Muscle of back (tissue), 11 donors: ENCODE results near the gene RAP1GAP2. TPM values are rescaled to one million over a fixed set of nuclear protein-coding genes. Genes with fewer than 3 reads are reported as not detected.
"Not testable (repeated sequence)": the region's sequence is repeated elsewhere in the genome, so short reads cannot be mapped to it uniquely, and the experiment has no call there.

Experiments used
- DNase-seq, 3 donors: peaks; one replicate each; pipeline versions ENCODE4 v3.0.0 to v3.0.0-alpha.2; 2013
- polyA plus RNA-seq, 10 donors: library from polyadenylated mRNA; unstranded; fragments of 120-200 nt; gene quantifications; one replicate each; pipeline ENCODE4 v1.2.1, GENCODE V29; 2013; ENCODE audit not compliant: insufficient read length in 10 of 10

Gene RAP1GAP2
- polyA plus RNA-seq, 10 donors = 1.5 to 3.7 (median 2.7) TPM

GRCh38 chr17:2883544-2884213 lies 87.4 kb downstream of the RAP1GAP2 start:
- no peak for DNase-seq

DNA sequence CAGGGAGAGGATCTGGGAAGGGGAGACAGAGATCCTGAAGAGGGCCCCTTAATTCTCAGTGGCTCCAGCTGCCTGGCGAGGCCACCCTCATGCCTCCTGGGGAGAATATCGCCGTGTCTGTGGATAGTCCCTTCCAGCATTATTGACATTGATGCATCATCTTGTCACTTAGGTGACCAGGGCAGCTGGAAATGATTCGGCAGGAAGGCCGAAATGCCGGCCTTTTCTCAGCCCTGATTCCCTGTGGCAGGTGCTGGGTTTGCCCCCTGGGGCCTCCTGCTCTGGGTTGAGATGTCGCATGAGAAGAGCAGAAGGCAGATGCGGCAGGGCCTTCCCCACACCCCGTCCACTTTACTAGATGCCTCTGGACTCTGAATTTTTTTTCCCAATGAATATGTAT lies 89.5 kb downstream of the RAP1GAP2 start:
- DNase-seq = no peak

DNA sequence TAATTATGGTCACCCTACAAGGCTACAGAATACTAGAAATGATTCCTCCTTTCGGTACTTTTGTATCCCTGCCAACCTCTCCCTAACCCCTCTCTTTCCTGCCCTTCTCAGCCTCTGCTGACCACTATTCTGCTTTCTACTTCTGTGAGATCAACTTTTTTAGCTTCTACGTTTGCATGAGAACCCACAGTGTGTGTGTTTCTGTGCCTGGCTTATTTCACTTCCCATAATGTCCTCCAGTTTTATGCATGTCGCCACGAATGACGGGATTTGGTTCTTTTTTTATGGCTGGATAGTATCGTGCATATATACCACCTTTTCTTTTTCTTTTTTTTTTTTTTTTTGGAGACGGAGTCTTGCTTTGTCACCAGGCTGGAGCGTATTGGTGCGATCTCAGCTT lies 92.1 kb downstream of the RAP1GAP2 start:
- DNase-seq = no peak

DNA sequence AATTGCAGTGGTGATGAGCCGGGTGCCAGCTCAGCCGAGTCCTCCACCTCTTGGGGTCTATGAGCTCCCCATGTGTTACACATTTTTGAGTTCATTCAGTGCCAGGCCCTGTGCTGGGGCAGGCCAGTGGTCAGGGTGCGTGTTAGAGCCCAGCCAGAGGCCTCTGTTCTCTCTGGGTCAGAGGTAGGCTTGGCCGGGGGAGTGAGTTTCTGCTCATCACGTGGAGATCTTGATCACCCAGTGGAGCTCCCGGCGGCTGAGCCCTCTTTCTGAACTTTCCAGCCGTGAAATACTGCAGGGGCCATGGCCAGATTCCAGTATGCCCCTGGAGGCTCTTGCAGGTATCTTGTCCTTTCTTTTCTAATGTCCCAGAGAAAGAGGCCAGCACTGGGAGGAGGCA lies 93.0 kb downstream of the RAP1GAP2 start:
- no peak for DNase-seq

DNA sequence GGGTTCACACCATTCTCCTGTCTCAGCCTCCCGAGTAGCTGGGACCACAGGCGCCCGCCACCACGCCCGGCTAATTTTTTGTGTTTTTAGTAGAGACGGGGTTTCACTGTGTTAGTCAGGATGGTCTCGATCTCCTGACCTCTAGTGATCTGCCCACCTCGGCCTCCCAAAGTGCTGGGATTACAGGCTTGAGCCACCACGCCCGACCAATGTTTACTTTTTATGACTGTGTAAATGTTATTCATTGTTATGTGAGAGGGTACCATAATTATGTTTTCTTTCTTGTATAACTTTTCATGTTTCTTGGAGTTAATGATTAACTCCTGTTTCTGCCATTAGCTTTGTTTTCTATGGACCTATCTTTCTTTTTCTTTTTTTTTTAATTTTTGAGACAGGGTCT lies 94.5 kb downstream of the RAP1GAP2 start:
- DNase-seq = not testable (repeated sequence)

DNA sequence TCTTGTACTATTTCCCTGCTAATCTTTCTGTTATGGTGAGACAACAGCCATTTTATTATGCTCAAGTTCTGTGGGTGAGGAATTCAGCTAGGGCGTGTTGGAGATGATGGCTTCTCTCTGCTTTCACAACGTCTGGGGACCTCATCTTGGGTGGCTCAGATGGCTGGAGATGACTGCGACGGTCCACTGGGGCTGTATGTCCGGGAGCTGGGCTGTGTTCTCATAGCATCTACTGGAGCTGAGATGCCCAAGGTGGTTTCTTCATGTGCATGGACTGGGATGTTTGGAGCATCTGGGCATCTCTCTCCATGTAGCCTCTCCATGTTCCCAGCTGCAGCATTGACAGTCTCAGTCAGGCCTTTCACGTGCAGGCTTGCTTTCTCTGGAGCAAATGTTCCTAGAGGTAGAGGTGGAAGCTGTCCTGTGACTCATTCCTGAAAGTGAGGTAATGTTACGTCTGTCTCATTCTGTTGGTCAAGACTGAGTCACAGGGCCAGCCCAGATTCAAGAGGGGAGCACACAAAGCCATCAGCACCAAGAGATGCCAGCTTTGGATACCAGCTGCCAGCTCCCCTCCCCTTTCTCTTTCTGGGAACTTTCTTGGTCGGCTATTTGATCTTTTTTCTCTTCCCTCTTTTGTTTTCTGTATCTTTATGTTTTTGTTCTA lies 96.2 kb downstream of the RAP1GAP2 start:
- peak in 1 of 3 donors; percentile 26 for DNase-seq

GRCh38 chr17:2893422-2893914 lies 97.2 kb downstream of the RAP1GAP2 start:
- no peak for DNase-seq

GRCh38 chr17:2894782-2895181 lies 98.5 kb downstream of the RAP1GAP2 start:
- no peak for DNase-seq

DNA sequence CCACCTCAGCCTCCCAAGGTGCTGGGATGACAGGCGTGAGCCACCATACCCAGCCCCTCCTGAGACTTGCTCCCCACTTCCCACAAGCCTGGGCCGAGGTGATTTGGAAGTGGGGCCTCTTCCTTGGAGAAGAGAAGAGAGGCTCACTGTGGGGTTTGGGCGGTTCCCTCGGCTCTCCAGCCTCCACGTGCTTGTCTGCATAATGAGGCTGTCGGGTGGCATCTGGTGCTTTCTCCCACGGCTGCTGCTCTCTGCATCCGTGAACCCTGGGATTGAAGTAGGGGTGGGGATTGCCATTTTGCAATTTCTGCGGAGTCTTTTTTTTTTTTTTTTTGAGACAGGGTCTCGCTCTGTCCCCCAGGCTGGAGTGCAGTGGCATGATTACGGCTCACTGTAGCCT lies 101.4 kb downstream of the RAP1GAP2 start:
- DNase-seq = no peak

- no peak for DNase-seq
These were observed 102.2 kb downstream of the RAP1GAP2 start for GRCh38 chr17:2898255-2898926.

- DNase-seq = no peak
These were observed 103.7 kb downstream of the RAP1GAP2 start for GRCh38 chr17:2899906-2900305.

- DNase-seq = no peak
These were observed 104.6 kb downstream of the RAP1GAP2 start for GRCh38 chr17:2900842-2901241.

DNA sequence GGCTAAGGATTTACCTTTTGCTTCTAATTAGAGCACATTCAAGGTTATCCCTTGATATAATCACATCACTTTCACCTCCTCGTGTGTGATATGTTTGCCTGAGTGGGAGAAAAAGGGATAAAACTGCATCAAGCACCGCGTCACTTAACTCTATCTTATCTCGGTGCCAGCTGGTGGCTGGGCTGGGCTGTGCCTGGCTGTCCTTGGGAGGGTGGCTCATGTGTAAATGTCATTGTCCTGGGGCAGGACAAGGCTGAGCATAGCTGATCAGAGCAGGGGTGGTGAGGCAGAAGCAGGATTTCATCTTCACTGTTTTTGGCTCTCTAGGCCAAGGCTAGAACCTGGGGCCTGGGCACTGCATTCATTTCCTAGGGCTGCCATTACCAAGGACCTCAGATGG lies 105.3 kb downstream of the RAP1GAP2 start:
- DNase-seq = no peak

- DNase-seq = no peak
These were observed 106.3 kb downstream of the RAP1GAP2 start for GRCh38 chr17:2902546-2902945.

DNA sequence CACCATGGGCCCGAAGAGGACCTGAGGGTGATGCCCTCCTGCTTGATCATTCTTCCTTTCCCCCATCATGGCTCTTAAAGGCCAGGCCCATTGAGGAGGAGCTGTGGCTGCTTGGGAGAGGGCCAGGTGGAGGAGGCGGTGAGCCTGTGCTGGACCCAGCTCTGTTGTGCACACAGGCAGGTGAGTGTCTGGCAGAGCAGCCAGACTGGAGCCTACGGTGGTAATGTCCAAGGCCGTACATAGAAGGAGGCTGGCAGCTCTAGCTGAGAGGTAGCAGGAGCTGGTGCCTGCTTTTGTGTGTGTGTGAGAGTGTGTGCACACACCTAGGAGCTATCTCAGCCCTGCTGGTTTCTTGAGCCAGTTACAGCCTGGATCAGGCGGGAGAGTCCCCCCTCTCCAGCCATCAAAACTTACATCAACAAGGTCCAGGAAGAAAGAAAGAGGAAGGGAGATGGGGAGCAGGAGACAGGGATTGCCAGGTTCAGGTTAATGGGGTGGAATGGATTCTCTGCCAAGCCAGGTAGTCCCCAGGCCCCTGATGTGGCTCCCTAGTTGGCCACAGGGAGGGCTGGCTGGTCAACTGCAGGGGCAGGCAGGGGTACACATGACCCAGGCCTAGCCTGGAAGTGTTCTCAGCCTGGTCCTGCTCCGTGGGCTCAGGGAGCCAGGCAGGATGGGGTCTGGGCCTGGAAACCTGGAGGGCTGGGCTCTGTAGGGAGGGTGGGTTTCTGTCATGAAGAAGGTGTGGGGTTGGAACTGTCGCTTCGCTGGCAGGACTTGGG lies 107.1 kb downstream of the RAP1GAP2 start:
- DNase-seq = no peak

GRCh38 chr17:2904135-2904534 lies 107.9 kb downstream of the RAP1GAP2 start:
- DNase-seq = peak; percentile 38 to 73 (median 49)

DNA sequence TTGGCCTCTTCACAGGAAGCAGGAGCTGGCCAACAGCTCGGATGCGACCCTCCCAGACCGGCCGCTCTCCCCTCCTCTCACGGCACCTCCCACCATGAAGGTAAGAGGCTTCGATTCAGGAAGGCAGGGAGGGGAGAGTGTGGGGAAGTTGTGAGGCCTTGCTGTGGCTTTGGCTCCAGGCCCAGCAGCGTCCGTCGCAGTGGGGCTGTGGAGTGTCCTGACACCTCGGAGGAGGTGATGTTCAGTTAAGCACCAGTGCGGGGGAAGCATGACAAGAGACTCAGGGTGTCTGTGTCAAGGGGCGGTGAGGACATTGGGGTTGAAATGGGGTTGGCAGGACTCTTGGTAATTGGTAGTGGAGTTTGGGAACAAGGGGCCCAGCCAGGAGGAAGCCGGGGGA lies 109.0 kb downstream of the RAP1GAP2 start:
- DNase-seq = no peak

DNA sequence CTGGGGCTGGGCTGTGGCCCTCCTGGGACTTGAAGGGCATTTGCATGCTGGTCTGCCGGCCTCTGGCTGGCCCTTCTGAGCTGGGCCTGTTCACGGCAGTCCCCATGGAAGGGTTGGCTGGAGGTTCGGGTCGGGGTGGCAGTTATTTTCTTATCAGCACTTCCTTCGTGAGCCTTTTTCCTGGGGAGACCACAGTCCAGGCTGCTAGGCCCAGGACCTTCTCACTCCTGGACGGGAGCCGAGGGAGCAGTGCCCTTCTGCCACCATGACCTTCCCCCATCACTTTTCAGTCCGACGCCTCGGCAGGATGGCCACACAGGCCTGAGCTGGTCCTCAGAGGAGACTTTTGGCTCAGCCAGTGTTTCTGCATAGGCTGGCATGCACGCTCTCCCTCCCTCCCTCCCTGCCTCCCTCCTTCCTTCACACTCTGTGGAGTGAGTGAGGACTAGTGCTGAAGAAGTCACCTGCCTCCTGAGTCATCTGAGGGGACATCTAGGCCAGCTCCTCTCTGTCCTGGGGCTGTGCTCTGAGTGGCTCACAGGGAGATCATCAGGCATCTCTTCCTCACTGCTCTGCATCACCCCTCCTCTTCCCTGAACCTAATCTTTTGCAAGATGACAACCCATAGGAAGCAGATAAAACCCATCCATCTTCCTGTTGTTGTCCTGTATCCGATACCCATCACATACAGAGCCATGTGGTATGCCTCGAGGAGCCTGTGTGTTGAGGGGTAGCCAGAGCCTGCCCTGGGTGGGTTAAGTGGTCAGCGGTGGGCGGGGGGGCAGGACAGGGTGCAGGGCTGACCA lies 109.7 kb downstream of the RAP1GAP2 start:
- DNase-seq = no peak

DNA sequence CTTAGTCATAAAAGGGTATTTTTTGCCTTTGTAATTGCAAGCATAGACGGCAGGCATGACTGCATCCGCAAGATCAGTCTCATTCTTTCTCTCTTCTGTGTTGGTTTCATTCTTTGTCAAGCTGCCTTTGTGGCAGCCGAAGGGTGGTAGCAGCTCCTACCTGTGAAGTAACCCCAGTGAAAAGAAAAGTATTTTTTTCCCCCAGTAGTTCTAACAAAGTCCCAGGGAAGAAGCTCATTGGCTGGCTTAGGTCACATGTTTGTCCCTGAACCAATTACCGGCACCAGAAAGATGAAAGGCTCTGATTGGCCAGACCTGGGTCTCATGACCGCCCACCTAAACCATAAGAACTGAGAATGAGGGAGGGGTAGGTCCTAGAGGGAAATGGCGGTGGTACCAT lies 110.7 kb downstream of the RAP1GAP2 start:
- DNase-seq = no peak

- DNase-seq = no peak
These were observed 113.1 kb downstream of the RAP1GAP2 start for GRCh38 chr17:2909175-2909845.

DNA sequence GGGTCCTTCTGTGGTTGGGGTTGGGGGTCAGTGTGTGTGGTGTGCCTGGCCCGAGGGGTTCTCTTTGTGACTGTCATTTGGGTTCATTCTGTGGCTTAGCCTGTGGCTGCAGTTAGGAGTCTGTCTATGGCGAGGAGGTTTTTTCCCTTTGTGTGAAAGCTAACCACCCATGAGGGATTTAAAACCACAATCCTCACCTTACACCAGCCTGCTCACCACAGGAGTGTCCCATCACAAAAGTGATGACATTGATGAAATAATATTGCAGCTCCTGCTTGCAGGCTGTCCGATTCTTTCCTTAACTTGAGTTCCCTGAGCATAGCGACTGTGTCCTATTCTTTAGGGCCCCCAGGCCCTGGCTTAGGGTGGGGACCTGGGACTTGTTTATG lies 113.6 kb downstream of the RAP1GAP2 start:
- DNase-seq = no peak
